Occipital lobe (tissue), 2 donors: ENCODE data around the gene CALN1. TPM values are rescaled to one million over a fixed set of nuclear protein-coding genes. Genes with fewer than 3 reads are reported as not detected.

Source experiments
- DNase-seq: peaks from one replicate; lab custom pipeline; 2025; lab: John Stamatoyannopoulos, UW
- total RNA-seq: library from RNA; depleted of rRNA; stranded (reverse); fragments of >200 nt; gene quantifications from one replicate; pipeline ENCODE4 v1.2.3, GENCODE V29; 2014

The CALN1 gene
- total RNA-seq, 1 donor from 2014 or later, result 45.5 TPM

GRCh38 chr7:72040641-72041040 lies 371.5 kb downstream of the CALN1 start:
- DNase-seq, result no peak

- DNase-seq, result no peak
Measured at GRCh38 chr7:72039460-72039859, 372.7 kb downstream of the CALN1 start.

GRCh38 chr7:72038022-72038732 lies 374.0 kb downstream of the CALN1 start:
- no peak for DNase-seq

- no peak for DNase-seq
Measured at GRCh38 chr7:72037516-72037915, 374.6 kb downstream of the CALN1 start.

GRCh38 chr7:72035266-72035665 lies 376.9 kb downstream of the CALN1 start:
- DNase-seq, result no peak

- peak; percentile 37 for DNase-seq
Measured at GRCh38 chr7:72032934-72033333, 379.2 kb downstream of the CALN1 start.

GRCh38 chr7:72030994-72031667 lies 381.0 kb downstream of the CALN1 start:
- no peak for DNase-seq

- DNase-seq, result peak; percentile 17
Measured at GRCh38 chr7:72028267-72028666, 383.9 kb downstream of the CALN1 start.

- no peak for DNase-seq
Measured at GRCh38 chr7:72025381-72025960, 386.7 kb downstream of the CALN1 start.

- DNase-seq, result no peak
Measured at GRCh38 chr7:72023926-72024325, 388.2 kb downstream of the CALN1 start.

GRCh38 chr7:72021716-72022115 lies 390.4 kb downstream of the CALN1 start:
- DNase-seq, result no peak

GRCh38 chr7:72020311-72020710 lies 391.8 kb downstream of the CALN1 start:
- DNase-seq, result no peak

GRCh38 chr7:72019436-72019835 lies 392.7 kb downstream of the CALN1 start:
- no peak for DNase-seq

GRCh38 chr7:72017756-72018155 lies 394.4 kb downstream of the CALN1 start:
- no peak for DNase-seq

- no peak for DNase-seq
Measured at GRCh38 chr7:72016574-72016973, 395.6 kb downstream of the CALN1 start.

GRCh38 chr7:72015136-72015535 lies 397.0 kb downstream of the CALN1 start:
- DNase-seq, result peak; percentile 2

- DNase-seq, result no peak
Measured at GRCh38 chr7:72007018-72007417, 405.1 kb downstream of the CALN1 start.

GRCh38 chr7:72003236-72003635 lies 408.9 kb downstream of the CALN1 start:
- no peak for DNase-seq

- no peak for DNase-seq
Measured at GRCh38 chr7:71996141-71996540, 416.0 kb downstream of the CALN1 start.

GRCh38 chr7:71995111-71995510 lies 417.0 kb downstream of the CALN1 start:
- no peak for DNase-seq

- no peak for DNase-seq
Measured at GRCh38 chr7:71991586-71991985, 420.6 kb downstream of the CALN1 start.

GRCh38 chr7:71990138-71990462 lies 422.0 kb downstream of the CALN1 start:
- no peak for DNase-seq

- DNase-seq, result no peak
Measured at GRCh38 chr7:71988201-71988600, 423.9 kb downstream of the CALN1 start.
